SK-N-MC (cell line): Measurements from ENCODE around the gene WNT5A.

Experiments used
- EZH2 ChIP-seq: fragments of 200-600 bp; sonication (generic); IDR thresholded peaks from one replicate; pipeline ENCODE4 v1.6.1; 2017; ENCODE audit warnings: antibody characterized with exemption
- FOXP2 ChIP-seq: optimal IDR thresholded peaks from 2 replicates; pipeline ENCODE3; 2011; ENCODE audit warnings: mild to moderate bottlenecking, moderate library complexity; ENCODE audit not compliant: insufficient read depth; ENCODE audit errors: extremely low read length, control extremely low read depth
- POLR2AphosphoS5 ChIP-seq: IDR thresholded peaks from 2 replicates; pipeline ENCODE4 v1.6.1; 2012; ENCODE audit warnings: mild to moderate bottlenecking, low read depth, low read length, borderline replicate concordance

DNA sequence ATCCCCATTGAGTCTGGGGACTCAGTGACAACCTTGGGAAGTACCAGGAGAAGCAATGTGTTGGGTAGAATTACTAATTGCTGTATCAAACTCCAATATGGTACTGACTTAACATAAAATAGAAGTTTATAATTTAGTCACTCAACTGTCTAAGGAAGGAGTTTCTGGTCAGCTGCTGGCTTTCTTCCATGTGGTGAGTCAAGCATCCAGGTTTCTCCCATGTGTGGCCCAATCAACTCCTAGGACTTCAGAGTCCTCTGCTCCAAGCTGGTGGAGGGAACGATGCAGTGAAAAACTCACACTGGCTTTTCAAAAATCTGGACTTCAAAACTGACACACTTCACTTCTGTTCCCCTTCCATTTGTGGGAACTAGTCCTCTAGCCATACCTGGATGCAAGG is 25.2 kb downstream of the WNT5A start:
- TF ChIP-seq EZH2 (no peak), POLR2AphosphoS5 (no peak), FOXP2 (no peak)
